PC-3 (cell line): Measurements from ENCODE around the gene CYTH1. TPM values are rescaled to one million over a fixed set of nuclear protein-coding genes. Genes with fewer than 3 reads are reported as not detected.

Experiments used
- ATAC-seq: fragments of 200-7000 bp; cut with Tn5 transposase; 2 replicates; pipeline ENCODE4 v1.9.1; 2020; ENCODE audit warnings: mild to moderate bottlenecking, moderate library complexity
- BruUV-seq: library from RNA; stranded (reverse); fragments of 400-500 nt; replicated peaks from 2 replicates; lab custom pipeline; 2021; lab: Mats Ljungman, UMichigan
- CTCF ChIA-PET: fragments of 300-600 bp; sonication (Branson Sonifier 250); formaldehyde crosslinking; loops from one replicate; lab custom pipeline; 2022; ENCODE audit warnings: antibody characterized with exemption; lab: Charles Lee
- POLR2A ChIA-PET: fragments of 300-600 bp; sonication (Branson Sonifier 250); formaldehyde crosslinking; loops from one replicate; lab custom pipeline; 2022; ENCODE audit warnings: antibody characterized with exemption; ENCODE audit not compliant: unreplicated experiment; lab: Charles Lee
- DNase-seq: peaks from one replicate; pipeline ENCODE4 v3.0.0-alpha.2; 2015
- H2AFZ ChIP-seq: fragments of 300-600 bp; sonication (generic); 2 replicates; pipeline ENCODE4 v1.6.0; 2016; ENCODE audit warnings: antibody characterized with exemption, low read length
- H3F3A ChIP-seq: fragments of 300-600 bp; sonication (generic); one replicate; pipeline ENCODE4 v1.6.0; 2017; ENCODE audit warnings: antibody characterized with exemption, low read length, control low read depth, mild to moderate bottlenecking; ENCODE audit not compliant: unreplicated experiment
- H3K27ac ChIP-seq: fragments of 300-600 bp; sonication (generic); 2 replicates; pipeline ENCODE4 v1.5.1; 2016; ENCODE audit warnings: mild to moderate bottlenecking, low read length
- H3K27me3 ChIP-seq: fragments of 300-600 bp; sonication (generic); 2 replicates; pipeline ENCODE4 v1.6.1; 2016; ENCODE audit warnings: low read length, mixed read lengths
- H3K36me3 ChIP-seq: fragments of 300-600 bp; sonication (generic); 2 replicates; pipeline ENCODE4 v1.6.1; 2016; ENCODE audit warnings: low read depth, mixed run types, low read length, mixed read lengths
- H3K4me1 ChIP-seq: fragments of 300-600 bp; sonication (generic); 2 replicates; pipeline ENCODE4 v1.5.1; 2016; ENCODE audit warnings: low read length; ENCODE audit not compliant: insufficient read depth
- H3K4me2 ChIP-seq: fragments of 300-600 bp; sonication (generic); 2 replicates; pipeline ENCODE4 v1.6.0; 2016; ENCODE audit warnings: low read length
- H3K4me3 ChIP-seq: fragments of 300-600 bp; sonication (generic); 2 replicates; pipeline ENCODE4 v1.5.1; 2016; ENCODE audit warnings: mild to moderate bottlenecking, low read length, mixed read lengths
- H3K79me2 ChIP-seq: fragments of 300-600 bp; sonication (generic); 2 replicates; pipeline ENCODE4 v1.6.1; 2017; ENCODE audit warnings: low read length, mixed read lengths
- H3K9ac ChIP-seq: fragments of 300-600 bp; sonication (generic); 2 replicates; pipeline ENCODE4 v1.6.0; 2016; ENCODE audit warnings: mild to moderate bottlenecking, low read length
- H3K9me2 ChIP-seq: fragments of 300-600 bp; sonication (generic); replicated peaks from 2 replicates; pipeline ENCODE4 v1.6.1; 2016; ENCODE audit warnings: mixed run types, low read length, mixed read lengths
- H3K9me3 ChIP-seq: fragments of 300-600 bp; sonication (generic); 2 replicates; pipeline ENCODE4 v1.6.1; 2016; ENCODE audit warnings: low read length, mixed read lengths
- H4K20me1 ChIP-seq: fragments of 300-600 bp; sonication (generic); 2 replicates; pipeline ENCODE4 v1.6.1; 2016; ENCODE audit warnings: low read length, mixed read lengths
- EZH2 ChIP-seq: fragments of 300-600 bp; sonication (generic); IDR thresholded peaks from one replicate; pipeline ENCODE4 v1.6.1; 2017; ENCODE audit warnings: antibody characterized with exemption, mild to moderate bottlenecking, low read length; ENCODE audit not compliant: unreplicated experiment
- EZH2phosphoT487 ChIP-seq: fragments of 300-600 bp; sonication (generic); IDR thresholded peaks from 2 replicates; pipeline ENCODE4 v1.6.1; 2018; ENCODE audit warnings: mild to moderate bottlenecking, antibody characterized with exemption, low read length, borderline replicate concordance
- intact Hi-C: fragments of 100-400 bp; cut with micrococcal nuclease; formaldehyde crosslinking; loops from 2 replicates; pipeline ENCODE4 v1.9.0; 2023
- total RNA-seq: library from RNA; depleted of rRNA; stranded (reverse); fragments of >200 nt; gene quantifications from 2 replicates; pipeline ENCODE4 v1.2.3, GENCODE V29; 2014
- TF ChIP-seq, protein P1 (sequence below): fragments of 300-600 bp; sonication (generic); conservative IDR thresholded peaks from 2 replicates; pipeline ENCODE4 v1.5.1; 2017; ENCODE audit warnings: antibody characterized with exemption, low read depth, mild to moderate bottlenecking, low read length

CYTH1 gene
- total RNA-seq, 1 experiment from 2014 or later = 29.7 TPM

DNA sequence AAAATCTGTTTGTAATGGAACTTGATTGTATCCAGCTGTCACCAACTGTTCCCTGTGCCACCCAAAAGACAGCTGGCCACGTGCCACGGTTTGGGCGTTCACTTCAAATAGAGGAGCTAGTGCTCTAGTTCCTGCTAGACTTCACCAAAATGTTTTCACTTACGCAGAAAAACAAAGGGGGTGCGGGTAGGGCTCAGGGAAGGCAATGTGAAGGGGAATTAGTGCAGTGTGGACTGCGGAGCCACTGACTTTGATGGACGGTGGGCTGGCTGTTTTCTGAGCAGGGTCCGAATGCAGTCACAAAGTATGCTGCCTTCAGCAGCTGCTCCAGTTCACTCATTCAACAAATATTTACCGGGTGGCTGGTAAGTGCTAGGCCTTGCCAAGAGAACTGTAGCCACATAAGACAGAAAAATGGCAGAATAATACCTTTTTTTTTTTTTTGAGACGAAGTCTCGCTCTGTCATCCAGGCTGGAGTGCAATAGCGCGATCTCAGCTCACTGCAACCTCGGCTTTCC, 7.6 kb upstream of the CYTH1 start:
- no peaks in the 10 kb centered on the region for H3K27me3 ChIP-seq
- H3F3A ChIP-seq = no peaks in the 10 kb centered on the region
- H3K36me3 ChIP-seq = peaks cover 8% of the 10 kb centered on the region; the same call in 1 of the 2 replicates
- H3K9me2 ChIP-seq = no peaks in the 10 kb centered on the region
- H3K27ac ChIP-seq = no peak overlapping the region
- no peaks in the 10 kb centered on the region for H4K20me1 ChIP-seq
- BruUV-seq = no TSS peak
- no peaks in the 10 kb centered on the region for H3K4me1 ChIP-seq
- no peak overlapping the region for H3K4me2 ChIP-seq
- ChIA-PET POLR2A (no interaction called here), CTCF (no interaction called here)
- no peaks in the 10 kb centered on the region for H3K9me3 ChIP-seq
- H3K9ac ChIP-seq = no peak overlapping the region
- TF ChIP-seq EZH2phosphoT487 = no peak
- TF ChIP-seq, protein P1, sequence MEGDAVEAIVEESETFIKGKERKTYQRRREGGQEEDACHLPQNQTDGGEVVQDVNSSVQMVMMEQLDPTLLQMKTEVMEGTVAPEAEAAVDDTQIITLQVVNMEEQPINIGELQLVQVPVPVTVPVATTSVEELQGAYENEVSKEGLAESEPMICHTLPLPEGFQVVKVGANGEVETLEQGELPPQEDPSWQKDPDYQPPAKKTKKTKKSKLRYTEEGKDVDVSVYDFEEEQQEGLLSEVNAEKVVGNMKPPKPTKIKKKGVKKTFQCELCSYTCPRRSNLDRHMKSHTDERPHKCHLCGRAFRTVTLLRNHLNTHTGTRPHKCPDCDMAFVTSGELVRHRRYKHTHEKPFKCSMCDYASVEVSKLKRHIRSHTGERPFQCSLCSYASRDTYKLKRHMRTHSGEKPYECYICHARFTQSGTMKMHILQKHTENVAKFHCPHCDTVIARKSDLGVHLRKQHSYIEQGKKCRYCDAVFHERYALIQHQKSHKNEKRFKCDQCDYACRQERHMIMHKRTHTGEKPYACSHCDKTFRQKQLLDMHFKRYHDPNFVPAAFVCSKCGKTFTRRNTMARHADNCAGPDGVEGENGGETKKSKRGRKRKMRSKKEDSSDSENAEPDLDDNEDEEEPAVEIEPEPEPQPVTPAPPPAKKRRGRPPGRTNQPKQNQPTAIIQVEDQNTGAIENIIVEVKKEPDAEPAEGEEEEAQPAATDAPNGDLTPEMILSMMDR = no peak
- no peak for TF ChIP-seq EZH2
- H3K4me3 ChIP-seq = no peak overlapping the region
- no peak; the same call in 1 of the 2 replicates for ATAC-seq
- intact Hi-C loops = loop anchor here (10.0 kb wide), 1 partner anchor 45 kb away; no protein-coding TSS in a partner anchor
- no peaks in the 10 kb centered on the region for H3K79me2 ChIP-seq
- DNase-seq = no peak
- no peak overlapping the region for H2AFZ ChIP-seq

DNA sequence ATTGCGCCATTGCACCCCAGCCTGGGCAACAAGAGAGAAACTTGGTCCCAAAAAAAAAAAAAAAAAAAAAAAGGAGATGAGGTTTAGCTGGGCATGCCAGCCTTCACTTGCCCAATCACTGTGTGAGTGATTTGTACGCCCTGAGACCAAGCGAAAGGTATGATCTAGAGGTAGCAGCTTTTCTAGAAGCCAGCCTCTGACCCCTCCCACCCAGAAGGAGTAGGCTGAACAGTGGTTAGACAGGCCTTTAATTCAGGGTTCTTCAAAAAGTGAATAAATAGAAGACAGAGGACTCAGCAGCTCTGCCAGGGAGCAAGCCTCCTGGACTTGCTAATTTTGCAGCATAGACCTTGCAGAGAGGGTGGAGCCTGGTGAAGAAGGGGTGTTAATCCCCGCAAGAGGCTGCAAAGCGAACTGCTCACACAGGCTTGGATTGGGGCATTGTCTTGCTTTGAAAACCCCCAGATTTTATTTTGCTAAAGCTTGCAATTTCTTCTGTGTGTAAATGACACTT, 7.1 kb upstream of the CYTH1 start:
- no peak overlapping the region for H2AFZ ChIP-seq
- no peaks in the 10 kb centered on the region for H3K4me1 ChIP-seq
- no peak overlapping the region for H3K27ac ChIP-seq
- peaks cover 5% of the 10 kb centered on the region; the same call in 1 of the 2 replicates for H3K36me3 ChIP-seq
- H3K9ac ChIP-seq = no peak overlapping the region
- H3K9me2 ChIP-seq = no peaks in the 10 kb centered on the region
- TF ChIP-seq EZH2 (no peak), EZH2phosphoT487 (no peak)
- TF ChIP-seq, protein P1 = no peak
- no peaks in the 10 kb centered on the region for H3F3A ChIP-seq
- H4K20me1 ChIP-seq = no peaks in the 10 kb centered on the region
- no peaks in the 10 kb centered on the region for H3K27me3 ChIP-seq
- ChIA-PET POLR2A (no interaction called here), CTCF (no interaction called here)
- H3K4me3 ChIP-seq = no peak overlapping the region
- BruUV-seq = no TSS peak
- ATAC-seq = no peak
- no peak for DNase-seq
- intact Hi-C loops = loop anchor here (10.0 kb wide), 1 partner anchor 46 kb away; no protein-coding TSS in a partner anchor
- H3K9me3 ChIP-seq = no peaks in the 10 kb centered on the region
- H3K79me2 ChIP-seq = no peaks in the 10 kb centered on the region
- no peak overlapping the region for H3K4me2 ChIP-seq

DNA sequence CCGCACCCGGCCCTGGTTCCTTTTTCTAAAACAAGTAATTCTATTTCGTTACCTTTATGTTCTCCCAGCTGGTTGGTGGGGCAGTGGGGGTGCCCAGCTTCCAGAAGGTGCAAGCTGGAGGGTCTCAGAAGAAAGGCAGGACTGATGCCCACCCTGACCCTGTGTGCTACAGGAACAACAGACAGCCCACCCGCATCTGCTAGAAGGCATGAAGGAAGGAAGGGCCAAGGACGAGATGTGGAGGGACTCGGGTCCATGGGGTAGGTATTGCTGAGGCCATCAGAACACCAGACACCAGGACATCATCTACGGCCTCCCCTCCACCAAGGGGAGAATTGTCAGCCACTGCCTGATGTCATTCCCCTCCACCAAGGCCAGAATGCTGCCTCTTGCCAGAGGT, 6.4 kb upstream of the CYTH1 start:
- POLR2A ChIA-PET = no interaction called here
- H4K20me1 ChIP-seq = no peaks in the 10 kb centered on the region
- no peaks in the 10 kb centered on the region for H3F3A ChIP-seq
- CTCF ChIA-PET = no interaction called here
- no peak overlapping the region for H2AFZ ChIP-seq
- no peak overlapping the region for H3K9ac ChIP-seq
- BruUV-seq = no TSS peak
- no peaks in the 10 kb centered on the region for H3K27me3 ChIP-seq
- no peaks in the 10 kb centered on the region for H3K9me3 ChIP-seq
- no peak overlapping the region for H3K27ac ChIP-seq
- TF ChIP-seq, protein P1 = no peak
- TF ChIP-seq EZH2phosphoT487 (no peak), EZH2 (no peak)
- no peak overlapping the region for H3K4me3 ChIP-seq
- no peaks in the 10 kb centered on the region for H3K4me1 ChIP-seq
- H3K36me3 ChIP-seq = no peaks in the 10 kb centered on the region; the same call in 1 of the 2 replicates
- DNase-seq (no peak), ATAC-seq (no peak)
- H3K9me2 ChIP-seq = no peaks in the 10 kb centered on the region
- no peak overlapping the region for H3K4me2 ChIP-seq
- H3K79me2 ChIP-seq = no peaks in the 10 kb centered on the region
- intact Hi-C loops = loop anchor here (10.0 kb wide), 1 partner anchor 46 kb away; no protein-coding TSS in a partner anchor
